ENCODE data around the gene PYCR2.

PYCR2 gene

DNA sequence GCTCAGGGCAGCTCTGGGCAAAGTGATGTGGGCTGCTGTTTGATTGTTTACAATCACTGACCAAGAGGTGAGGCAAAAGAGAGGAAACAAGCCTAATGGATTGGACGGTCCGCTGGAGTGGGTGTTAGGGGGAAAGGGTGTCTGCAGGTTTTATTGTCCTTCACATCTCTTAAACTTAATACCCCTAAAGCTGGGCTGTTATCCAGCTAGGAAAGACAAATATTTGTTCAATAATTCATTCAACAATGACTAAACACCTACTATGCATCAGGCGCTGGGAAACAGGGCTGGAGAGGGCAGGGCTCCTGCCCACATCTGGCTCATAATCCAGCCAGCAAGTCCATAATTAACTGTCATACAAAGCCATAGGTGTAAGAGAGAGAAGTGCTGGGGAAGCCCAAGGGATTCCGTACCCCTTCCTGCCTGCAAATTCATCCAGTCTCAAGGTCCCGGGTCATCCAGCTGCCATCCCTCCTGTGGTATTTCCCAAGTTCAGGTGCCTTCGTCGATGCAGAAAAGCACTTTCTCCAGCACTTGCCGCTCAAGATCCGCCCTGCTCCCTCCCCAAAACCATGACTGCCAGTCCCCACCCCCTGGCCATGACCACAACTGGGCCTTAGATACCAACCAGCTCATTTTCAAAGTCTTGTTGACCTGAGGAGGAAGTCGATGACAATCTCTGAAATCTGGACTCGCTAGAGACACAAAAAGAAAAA is 52.5 kb downstream of the PYCR2 start:
- no peak for DNase-seq (ENCODE audit: low read depth)
- TF ChIP-seq CTCF (conservative IDR thresholded peaks at IDR 0.05; ENCODE audit: low read depth, low read length): no peak
- H3K4me3 ChIP-seq (ENCODE audit: low read length): no peak overlapping the region

- H3K4me3 ChIP-seq (ENCODE audit: low read length): no peak overlapping the region
- TF ChIP-seq CTCF (conservative IDR thresholded peaks at IDR 0.05; ENCODE audit: low read depth, low read length): no peak
- no peak for DNase-seq (ENCODE audit: low read depth)
Measured at GRCh38 chr1:225870911-225871310, 53.1 kb downstream of the PYCR2 start.

Measured in retinal pigment epithelial cell (primary cell).